Astrocyte (in vitro differentiated cells and primary cell): ENCODE results near the gene MYF5.

Experiments
- CTCF ChIP-seq: IDR thresholded peaks from 2 replicates; pipeline ENCODE4 v1.5.1; 2011; ENCODE audit warnings: low read depth, mild to moderate bottlenecking, inconsistent platforms, low read length, moderate library complexity; ENCODE audit not compliant: insufficient read depth
- EZH2 ChIP-seq: IDR thresholded peaks from 2 replicates; pipeline ENCODE4 v1.6.1; 2012; ENCODE audit warnings: mild to moderate bottlenecking, low read length, inconsistent platforms; ENCODE audit not compliant: insufficient read depth

DNA sequence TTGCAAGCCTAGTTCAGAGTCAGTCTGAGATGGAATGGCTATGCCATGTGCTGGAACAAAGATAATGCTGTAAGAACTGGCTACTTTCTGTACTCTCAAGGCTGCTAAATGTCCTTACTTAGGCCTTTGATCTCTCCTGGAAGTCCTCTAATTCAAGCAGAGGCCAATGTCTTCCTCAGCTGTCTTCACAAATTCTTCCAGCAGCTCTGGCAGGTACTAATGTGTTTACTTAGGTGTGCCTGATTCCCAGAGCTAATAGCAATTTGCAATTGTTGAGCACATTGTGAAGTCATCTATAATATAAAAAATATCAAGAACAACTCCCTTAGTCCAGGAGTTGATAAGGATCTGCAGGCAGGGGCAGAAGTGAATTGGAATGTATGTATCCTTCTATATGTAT is 3.8 kb upstream of the MYF5 start:
- TF ChIP-seq CTCF (no peak), EZH2 (no peak)
